Medulla oblongata (tissue), 1 donor: Measurements from ENCODE around the gene VPS33A.
"Not testable (repeated sequence)": the region's sequence is repeated elsewhere in the genome, so short reads cannot be mapped to it uniquely, and the experiment has no call there.

Experiments
- DNase-seq: peaks from one replicate; pipeline ENCODE4 v3.0.0-alpha.2; 2015; ENCODE audit errors: extremely low spot score

The VPS33A gene

GRCh38 chr12:122266230-122266901 lies at the start of gene VPS33A:
Gene VPS33A (minus strand): TSS chr12:122266494. CDS start chr12:122266408, 86 bp downstream.
- peak; percentile 97 for DNase-seq

DNA sequence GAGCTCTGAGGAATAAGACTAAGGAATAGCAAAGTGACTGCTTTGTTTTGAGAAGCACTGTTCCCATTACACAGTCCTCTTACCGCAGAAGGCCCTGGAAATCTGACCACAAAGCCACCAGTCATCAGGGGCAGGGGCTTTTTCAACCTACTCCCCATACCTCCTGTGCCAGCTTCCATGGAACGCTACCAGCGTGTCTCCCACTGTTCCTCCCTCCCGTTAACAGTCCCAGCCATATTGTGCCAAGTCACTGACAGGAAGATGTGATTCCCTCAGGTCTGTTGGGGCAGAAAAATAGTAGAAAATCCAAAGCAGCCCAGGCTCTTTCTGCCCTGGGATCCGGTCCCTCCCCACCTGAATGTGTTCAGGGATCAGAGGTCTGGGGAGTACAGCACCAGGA lies 46.6 kb upstream of the VPS33A start:
- no peak for DNase-seq

DNA sequence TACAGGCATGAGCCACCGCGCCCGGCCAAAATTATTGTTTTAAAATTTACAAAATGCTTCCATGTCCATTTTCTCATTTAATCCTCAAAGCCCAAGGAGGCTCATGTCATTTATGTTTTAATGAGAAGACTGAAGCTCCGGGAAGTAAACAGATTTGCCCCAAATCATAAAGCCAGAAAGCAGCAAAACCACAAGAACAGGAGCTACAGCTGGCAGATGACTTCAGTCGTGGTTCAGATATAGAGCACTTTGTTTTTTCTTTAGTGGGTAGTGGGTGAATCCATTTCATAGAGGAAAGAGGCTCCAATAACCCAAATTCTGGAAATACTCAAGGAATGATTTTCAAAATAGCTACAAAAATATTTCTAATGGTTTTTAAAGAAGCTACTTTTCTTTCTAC lies 45.4 kb upstream of the VPS33A start:
- no peak for DNase-seq

- no peak for DNase-seq
Observed at GRCh38 chr12:122310626-122311333, 44.5 kb upstream of the VPS33A start.

DNA sequence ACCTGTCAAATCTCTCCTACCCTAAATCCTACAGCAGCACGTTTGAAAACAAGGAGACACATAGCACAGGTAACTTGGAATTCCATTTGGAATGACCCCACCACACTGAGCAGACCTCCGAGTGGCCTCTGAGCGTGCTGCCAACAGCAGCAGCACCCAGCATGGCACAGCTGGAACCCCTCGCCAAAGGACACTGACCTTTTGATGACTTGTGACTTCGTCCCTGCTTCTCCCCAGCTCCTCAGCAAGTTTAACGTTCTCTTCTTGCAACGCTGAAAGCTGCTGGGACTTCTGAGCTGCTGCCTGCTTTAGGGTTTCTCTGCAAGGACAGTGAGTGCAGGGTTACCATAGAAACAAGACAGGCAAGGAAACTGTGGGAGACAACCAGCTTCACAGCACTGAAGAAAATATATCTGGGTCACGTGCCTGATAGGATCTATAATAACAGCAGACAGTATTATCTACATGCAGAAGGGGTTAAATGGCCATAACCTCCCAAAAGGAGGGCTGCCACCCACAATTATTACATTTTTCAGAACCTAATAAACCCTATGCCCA lies 43.3 kb upstream of the VPS33A start:
- DNase-seq, result no peak

- DNase-seq, result no peak
Observed at GRCh38 chr12:122308811-122309210, 42.5 kb upstream of the VPS33A start.

DNA sequence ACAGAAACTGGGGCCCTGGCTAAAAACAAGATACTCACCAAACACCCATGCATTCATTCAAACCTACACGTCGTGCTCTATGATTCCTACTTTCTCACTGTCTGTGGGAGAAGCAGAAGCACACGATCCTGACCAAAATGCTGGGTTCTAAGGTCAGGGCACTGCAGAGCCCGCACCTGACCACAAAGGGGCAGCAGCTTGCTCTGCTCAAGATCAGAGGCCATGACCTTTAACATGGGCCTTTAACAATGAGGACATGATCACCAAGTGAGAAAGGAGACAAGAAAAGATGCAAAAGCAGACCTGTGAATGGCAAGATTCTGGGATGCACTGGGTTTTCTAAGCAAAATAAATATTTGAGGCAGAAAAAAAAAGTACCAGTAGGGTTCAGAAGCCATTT lies 40.1 kb upstream of the VPS33A start:
- no peak for DNase-seq

- DNase-seq, result no peak
Observed at GRCh38 chr12:122304924-122305323, 38.6 kb upstream of the VPS33A start.

DNA sequence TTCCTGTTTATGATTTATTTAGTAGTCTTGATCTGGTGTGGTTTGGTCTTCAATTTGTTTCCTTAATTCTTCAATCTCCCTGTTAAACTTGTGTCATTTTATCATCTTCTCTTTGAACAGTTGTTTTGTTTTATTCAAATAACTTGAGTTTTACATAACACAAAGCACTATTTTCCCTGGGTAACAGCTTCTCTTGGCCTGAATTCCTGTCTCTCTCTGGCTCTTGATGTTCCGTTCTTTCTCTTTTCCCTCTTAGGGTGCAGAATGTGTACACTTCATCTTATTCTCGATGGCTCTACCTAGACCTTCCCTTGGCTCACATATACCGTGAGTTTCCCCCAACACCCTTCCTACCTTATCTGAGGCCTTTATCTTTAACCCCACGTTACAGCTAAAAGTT lies 36.8 kb upstream of the VPS33A start:
- DNase-seq, result no peak

DNA sequence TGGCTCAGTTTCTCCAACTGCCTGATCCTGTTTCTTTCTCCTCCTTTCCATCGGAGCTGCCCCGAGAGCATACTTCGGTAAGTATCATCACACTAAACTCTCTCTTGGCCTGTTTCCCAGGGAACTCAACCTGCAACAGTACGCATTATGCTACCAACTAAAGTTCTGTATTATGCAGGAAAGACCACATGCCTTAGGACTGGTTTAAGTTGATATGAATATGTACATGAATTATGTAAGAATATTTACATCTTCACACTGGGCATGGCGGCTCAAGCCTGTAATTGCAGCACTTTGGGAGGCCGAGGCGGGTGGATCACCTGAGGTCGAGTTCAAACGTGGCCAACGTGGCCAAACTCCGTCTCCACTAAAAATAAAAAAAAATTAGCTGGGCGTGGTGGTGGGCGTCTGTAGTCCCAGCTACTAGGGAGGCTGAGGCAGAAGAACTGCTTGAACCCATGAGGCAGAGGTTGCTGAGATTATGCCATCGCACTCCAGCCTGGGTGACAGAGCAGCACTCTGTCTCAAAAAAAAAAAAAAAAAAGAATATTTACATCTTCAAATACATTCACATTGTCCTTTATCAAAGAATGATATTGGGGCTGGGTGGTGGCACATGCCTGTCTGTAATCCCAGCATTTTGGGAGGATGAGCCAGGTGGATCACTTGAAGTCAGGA lies 31.9 kb upstream of the VPS33A start:
- DNase-seq, result no peak

DNA sequence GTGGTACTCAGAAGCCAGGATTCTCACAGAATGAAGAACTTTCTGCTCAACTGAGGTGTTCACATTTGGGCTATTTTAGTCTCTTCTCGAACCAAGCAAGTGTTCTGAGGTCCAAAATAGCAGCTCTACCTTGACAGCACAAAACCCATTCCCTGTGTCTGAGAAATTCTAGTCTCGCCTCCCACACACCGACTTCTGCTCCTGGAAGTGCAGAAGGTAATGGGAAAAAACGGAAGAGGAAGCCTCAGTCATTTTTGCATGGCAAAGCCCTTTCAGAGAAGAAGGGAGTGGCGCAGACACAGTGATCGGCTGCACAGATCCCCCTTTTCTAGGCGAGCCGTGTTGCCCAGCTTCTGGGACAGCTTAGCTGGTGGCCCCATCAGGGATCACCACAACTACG lies 31.2 kb upstream of the VPS33A start:
- DNase-seq, result no peak

DNA sequence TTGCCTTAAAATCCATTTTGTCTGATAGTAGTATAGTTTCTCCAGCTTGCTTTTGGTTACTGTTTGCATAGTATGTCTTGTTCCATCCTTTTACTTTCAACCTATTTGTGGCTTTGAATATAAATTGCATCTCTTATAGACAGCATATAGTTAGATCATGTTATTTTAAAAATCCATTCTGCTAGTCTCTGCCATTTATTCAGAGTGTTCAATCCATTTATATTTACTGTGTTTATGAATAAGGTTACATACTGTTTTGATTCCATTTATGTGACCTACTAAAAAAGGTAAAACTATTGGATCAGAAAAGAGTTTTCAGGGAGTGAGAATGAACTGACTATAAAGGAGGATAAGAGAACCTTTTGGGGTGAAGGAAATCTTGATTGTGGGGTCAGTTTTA lies 29.6 kb upstream of the VPS33A start:
- DNase-seq, result no peak

DNA sequence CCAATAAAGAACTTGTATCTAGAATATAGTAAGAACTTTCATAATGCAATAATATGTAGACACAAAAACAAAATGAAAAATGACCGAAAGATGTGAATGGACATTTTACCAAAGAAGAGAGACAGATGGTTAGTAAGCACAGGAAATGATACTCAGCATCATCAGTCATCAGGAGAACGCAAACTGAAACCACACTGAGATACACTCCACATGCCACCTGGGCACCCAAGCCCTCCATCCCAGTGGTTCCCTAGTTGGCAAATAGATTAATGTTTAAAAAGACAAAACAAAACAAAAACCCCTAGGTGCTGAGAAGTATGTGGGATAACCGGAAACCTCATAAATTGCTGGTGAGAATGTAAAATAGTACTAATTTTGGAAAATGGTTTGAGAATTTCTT lies 26.8 kb upstream of the VPS33A start:
- DNase-seq, result no peak

GRCh38 chr12:122291431-122291830 lies 25.1 kb upstream of the VPS33A start:
- no peak for DNase-seq

DNA sequence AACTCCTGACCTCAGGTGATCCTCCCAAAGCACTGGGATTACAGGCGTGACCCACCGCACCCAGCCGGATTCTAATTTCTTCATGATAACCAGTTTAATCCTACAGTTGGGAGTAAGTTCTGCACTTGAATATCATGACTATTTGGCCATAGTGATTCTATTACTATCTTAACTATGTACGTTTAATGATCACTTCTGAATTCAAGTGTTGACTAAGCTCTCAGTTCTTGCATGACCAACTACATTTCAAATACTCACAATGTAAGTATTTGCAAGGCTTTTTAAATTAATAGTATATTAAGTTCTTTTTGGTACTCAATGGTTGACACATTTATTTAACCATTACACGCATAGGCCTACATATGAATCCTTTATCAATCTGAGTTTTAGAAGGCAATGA lies 17.4 kb upstream of the VPS33A start:
- DNase-seq, result no peak

GRCh38 chr12:122282061-122282460 lies 15.8 kb upstream of the VPS33A start:
- DNase-seq, result no peak

DNA sequence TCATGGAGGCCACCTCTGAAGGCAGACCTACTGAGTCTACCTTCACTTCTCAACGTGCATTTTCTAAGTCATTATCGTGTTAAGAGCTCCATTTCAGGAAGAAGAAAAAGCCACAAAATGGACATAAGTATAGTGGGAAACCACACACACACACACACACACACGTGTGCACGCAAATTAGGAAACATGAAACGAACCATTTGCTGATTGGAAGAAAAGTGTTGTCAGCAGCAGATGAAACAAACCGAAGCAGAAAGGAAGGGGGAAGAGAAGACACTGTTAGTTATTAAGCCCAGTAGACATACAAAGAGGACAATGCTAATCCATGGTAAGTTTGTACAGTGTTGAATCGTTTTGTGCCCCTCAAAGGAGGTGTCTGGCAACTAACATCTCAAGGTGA lies 9.9 kb upstream of the VPS33A start:
- no peak for DNase-seq

DNA sequence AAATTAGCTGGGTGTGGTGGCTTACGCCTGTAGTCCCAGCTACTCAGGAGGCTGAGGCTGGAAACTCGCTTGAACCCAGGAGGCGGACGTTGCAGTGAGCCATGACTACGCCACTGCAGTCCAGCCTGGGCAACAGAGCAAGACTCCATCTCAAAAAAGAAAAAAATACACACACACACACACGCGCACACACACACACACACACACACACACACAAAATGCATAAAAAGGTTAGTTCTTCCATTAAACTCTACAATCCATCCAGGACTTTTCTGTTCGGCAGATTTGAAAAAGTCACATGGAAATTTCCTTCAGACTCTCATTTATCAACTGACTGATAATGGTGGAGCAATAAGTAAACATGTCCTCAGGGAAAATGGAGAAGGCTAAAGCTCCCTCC lies 9.2 kb upstream of the VPS33A start:
- DNase-seq, result no peak

GRCh38 chr12:122265886-122266229 lies 436 bp downstream of the VPS33A start:
- peak; percentile 36 for DNase-seq

- DNase-seq, result peak; percentile 5
Observed at GRCh38 chr12:122265476-122265875, 818 bp downstream of the VPS33A start.

- not testable (repeated sequence) for DNase-seq
Observed at GRCh38 chr12:122260735-122261134, 5.6 kb downstream of the VPS33A start.

DNA sequence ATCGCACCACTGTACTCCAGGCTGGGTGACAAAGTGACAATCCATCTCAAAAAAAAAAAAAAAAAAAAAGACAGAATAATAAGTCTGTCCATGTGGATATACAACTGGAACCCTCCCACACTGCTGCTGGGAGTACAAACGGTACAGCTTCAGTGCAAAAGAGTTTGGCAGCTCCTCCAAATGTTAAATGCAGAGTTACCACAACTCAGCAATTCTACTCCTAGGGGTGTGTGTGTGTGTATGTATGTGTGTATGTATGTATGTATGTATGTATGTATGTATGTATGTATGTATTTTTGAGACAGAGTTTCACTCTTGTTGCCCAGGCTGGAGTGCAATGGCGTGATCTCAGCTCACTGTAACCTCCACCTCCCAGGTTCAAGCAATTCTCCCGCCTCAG lies 7.4 kb downstream of the VPS33A start:
- not testable (repeated sequence) for DNase-seq

DNA sequence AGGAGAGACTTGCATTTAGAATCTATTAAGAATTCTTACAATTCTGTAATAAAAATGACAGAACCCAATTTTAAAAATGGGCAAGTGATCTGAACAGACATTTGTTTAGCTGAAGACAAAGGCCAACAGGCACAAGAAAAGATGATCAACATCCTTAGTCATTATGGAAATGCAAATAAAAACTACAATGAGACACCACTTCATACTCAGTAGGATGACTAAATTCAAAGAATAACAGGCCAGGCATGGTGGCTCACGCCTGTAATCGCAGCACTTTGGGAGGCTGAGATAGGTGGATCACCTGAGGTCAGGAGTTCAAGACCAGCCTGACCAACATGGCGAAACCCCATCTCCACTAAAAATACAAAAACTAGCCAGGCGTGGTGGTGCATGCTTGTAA lies 7.8 kb downstream of the VPS33A start:
- DNase-seq, result not testable (repeated sequence)
